H1 (cell line): ENCODE measurements around the gene SYNDIG1.

Experiments
- CHD1 ChIP-seq: IDR thresholded peaks from 2 replicates; pipeline ENCODE4 v1.6.1; 2012; ENCODE audit warnings: low read depth, low read length, improper control_type of control experiment
- CTCF ChIP-seq, 3 experiments: IDR thresholded peaks; 1 replicate in 2 of 3; 2 replicates in 1 of 3; pipeline versions ENCODE4 v1.5.1 to v1.6.1; 2011; ENCODE audit warnings: low read length in 3 of 3, mild to moderate bottlenecking in 3 of 3, inconsistent platforms in 2 of 3, low read depth in 1 of 3, moderate library complexity in 1 of 3; ENCODE audit not compliant: insufficient read depth in 1 of 3; ENCODE audit errors: control extremely low read depth in 1 of 3
- EP300 ChIP-seq, 2 experiments: IDR thresholded peaks; 1 replicate in 1 of 2; 2 replicates in 1 of 2; pipeline ENCODE4 v1.6.1; 2011 to 2012; ENCODE audit warnings: low read depth in 2 of 2, low read length in 2 of 2, mild to moderate bottlenecking in 2 of 2, borderline replicate concordance in 1 of 2, inconsistent platforms in 1 of 2, moderate library complexity in 1 of 2
- EZH2 ChIP-seq: fragments of 200-600 bp; sonication (generic); IDR thresholded peaks from 2 replicates; pipeline ENCODE4 v1.7.1; 2012; ENCODE audit warnings: low read depth, mild to moderate bottlenecking, moderate library complexity, low read length, inconsistent platforms; ENCODE audit not compliant: severe bottlenecking
- KDM5A ChIP-seq: fragments of 200-600 bp; IDR thresholded peaks from 2 replicates; pipeline ENCODE4 v1.7.1; 2012; ENCODE audit warnings: mild to moderate bottlenecking, low read length, inconsistent platforms, mixed read lengths
- NANOG ChIP-seq: IDR thresholded peaks from 2 replicates; pipeline ENCODE4 v1.6.1; 2011; ENCODE audit warnings: low read length, low read depth, mild to moderate bottlenecking, inconsistent platforms; ENCODE audit not compliant: insufficient read depth, poor library complexity, severe bottlenecking
- POLR2A ChIP-seq, 2 experiments: IDR thresholded peaks; 1 replicate in 1 of 2; 2 replicates in 1 of 2; pipeline ENCODE4 v1.6.1; 2011; ENCODE audit warnings: low read depth in 2 of 2, low read length in 2 of 2, mild to moderate bottlenecking in 2 of 2; ENCODE audit errors: control extremely low read depth in 1 of 2
- POLR2AphosphoS5 ChIP-seq: IDR thresholded peaks from 2 replicates; pipeline ENCODE4 v1.6.1; 2011; ENCODE audit warnings: low read depth, low read length
- RAD21 ChIP-seq, 2 experiments: IDR thresholded peaks in 1 of 2; conservative IDR thresholded peaks in 1 of 2; 2 replicates each; pipeline ENCODE4 v1.6.1; 2011; ENCODE audit warnings: low read depth in 2 of 2, low read length in 2 of 2, improper control_type of control experiment in 1 of 2, inconsistent platforms in 1 of 2, mild to moderate bottlenecking in 1 of 2, moderate library complexity in 1 of 2
- RNF2 ChIP-seq: fragments of 200-900, 300-1000 bp; sonication (generic); IDR thresholded peaks from 2 replicates; pipeline ENCODE4 v1.7.1; 2016; ENCODE audit warnings: borderline replicate concordance, low read depth, mild to moderate bottlenecking, antibody characterized with exemption, low read length; ENCODE audit not compliant: poor library complexity, severe bottlenecking; ENCODE audit errors: missing control alignments
- SUZ12 ChIP-seq: fragments of 200-600 bp; sonication (generic); IDR thresholded peaks from 2 replicates; pipeline ENCODE4 v1.6.1; 2012; ENCODE audit warnings: mild to moderate bottlenecking, inconsistent platforms, low read length, moderate library complexity, mixed read lengths
- ZNF274 ChIP-seq: IDR thresholded peaks from 2 replicates; pipeline ENCODE4 v1.7.0; 2012; ENCODE audit warnings: low read length, borderline replicate concordance; ENCODE audit errors: extremely low read depth

DNA sequence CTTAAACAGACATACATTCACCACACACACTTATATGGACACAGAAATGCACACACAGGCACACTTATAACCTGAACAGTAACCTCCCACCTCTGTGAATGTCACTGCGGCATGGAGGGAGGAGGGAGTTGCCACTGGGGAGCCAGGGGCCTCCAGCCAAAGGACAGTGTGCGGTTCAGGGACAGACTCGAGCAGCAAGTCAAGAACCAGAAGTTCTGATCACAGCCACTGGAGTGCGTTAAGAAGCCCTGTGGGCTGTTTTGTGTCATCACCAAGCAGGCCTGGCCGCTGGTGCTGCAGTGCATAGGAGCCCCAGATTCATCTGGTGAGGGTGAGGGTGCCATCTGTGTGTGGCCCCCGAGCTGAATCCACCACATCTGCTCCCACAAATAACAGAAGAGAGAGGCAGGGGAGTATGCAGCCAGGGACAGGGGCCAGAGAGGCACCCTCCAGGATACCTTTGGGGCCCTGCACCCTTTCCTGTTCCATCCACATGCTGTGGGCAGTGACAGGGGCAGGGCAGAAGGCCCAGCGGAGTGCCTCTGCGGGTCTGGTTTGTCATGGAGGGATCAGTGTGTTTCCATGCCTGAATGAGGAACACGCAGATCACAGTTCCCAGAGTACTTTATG is 20.3 kb downstream of the SYNDIG1 start:
- TF ChIP-seq CTCF (IDR thresholded peaks at IDR 0.05; ENCODE audit: control extremely low read depth in 1 of 3, insufficient read depth in 1 of 3, low read depth in 1 of 3, low read length in 3 of 3) (no peak), CHD1 (no peak), EZH2 (no peak), RNF2 (no peak), NANOG (no peak), RAD21 (IDR thresholded peaks at IDR 0.05 in 1 of 2, conservative IDR thresholded peaks at IDR 0.05 in 1 of 2; ENCODE audit: low read depth in 2 of 2, low read length in 2 of 2) (no peak), POLR2AphosphoS5 (no peak), KDM5A (no peak), EP300 (IDR thresholded peaks at IDR 0.05; ENCODE audit: borderline replicate concordance in 1 of 2, low read depth in 2 of 2, low read length in 2 of 2) (no peak), ZNF274 (no peak), SUZ12 (no peak), POLR2A (IDR thresholded peaks at IDR 0.05; ENCODE audit: control extremely low read depth in 1 of 2, low read depth in 2 of 2, low read length in 2 of 2) (no peak)
